ENCODE data around the gene PPIB.
"Not testable (repeated sequence)": the region's sequence is repeated elsewhere in the genome, so short reads cannot be mapped to it uniquely, and the experiment has no call there.

Gene PPIB

DNA sequence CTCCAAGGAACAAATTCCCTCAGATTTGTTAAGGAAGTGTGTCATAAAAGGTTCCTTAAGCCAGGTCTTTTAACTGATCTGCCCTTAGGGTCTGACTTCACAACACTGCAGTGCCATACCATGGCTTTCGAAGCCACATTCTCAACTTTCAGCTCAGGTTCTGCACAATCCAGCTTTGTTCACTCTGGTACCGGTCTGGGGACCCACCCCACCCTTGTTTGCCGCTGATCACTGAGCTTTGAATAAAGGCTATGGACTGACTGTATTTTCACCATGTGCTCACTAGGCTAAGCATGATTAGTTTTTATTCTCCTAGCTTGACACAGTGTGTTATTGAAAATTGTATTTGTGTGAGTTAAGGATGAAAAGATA lies 51.2 kb downstream of the PPIB start:
- FAIRE-seq (peak; percentile 61), DNase-seq (ENCODE audit: insufficient read length, low spot score) (no peak)

- DNase-seq (ENCODE audit: insufficient read length, low spot score) (peak; percentile 25), FAIRE-seq (peak; percentile 45)
These were observed 51.7 kb downstream of the PPIB start for GRCh38 chr15:64110950-64111678.

DNA sequence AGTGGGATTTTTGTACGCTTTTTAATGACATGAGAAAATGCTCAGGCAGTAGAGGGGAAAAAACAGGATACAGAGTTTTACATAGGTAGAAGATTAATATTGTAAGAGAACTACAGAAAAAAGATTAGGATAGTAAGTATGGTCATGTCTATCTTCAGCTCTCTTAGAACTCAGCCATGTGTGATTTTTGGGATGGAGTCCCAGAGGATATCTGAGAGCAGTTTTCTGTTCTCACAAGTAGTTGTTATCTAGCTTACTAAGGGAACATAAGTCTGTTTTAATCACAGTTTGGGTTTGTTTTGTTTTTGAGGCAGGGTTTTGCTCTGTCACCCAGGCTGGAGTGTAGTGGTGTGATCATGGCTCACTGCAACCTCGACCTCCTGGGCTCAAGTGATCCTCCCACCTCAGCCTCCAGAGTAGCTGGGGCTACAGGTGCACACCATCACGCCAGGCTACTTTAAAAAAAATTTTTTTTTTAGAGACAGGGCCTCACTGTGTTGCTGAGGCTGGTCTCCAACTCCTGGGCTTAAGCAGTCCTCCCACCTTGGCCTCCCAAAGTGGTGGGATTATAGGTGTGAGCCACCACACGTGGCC lies 52.6 kb downstream of the PPIB start:
- FAIRE-seq; DNase-seq (ENCODE audit: insufficient read length, low spot score): not testable (repeated sequence)

- DNase-seq (ENCODE audit: insufficient read length, low spot score) (no peak), FAIRE-seq (no peak)
These were observed 55.5 kb downstream of the PPIB start for GRCh38 chr15:64107337-64107736.

Data from GM19239 (cell line).